SK-N-SH (cell line): ENCODE data around the gene GOLM1.

Experiments
- CHD2 ChIP-seq: fragments of 150-350 bp; IDR thresholded peaks from 2 replicates; pipeline ENCODE4 v1.6.1; 2018; ENCODE audit warnings: low read length; ENCODE audit not compliant: partially characterized antibody
- EZH2phosphoT487 ChIP-seq: fragments of 200-600 bp; sonication (generic); IDR thresholded peaks from 2 replicates; pipeline ENCODE4 v1.6.1; 2017; ENCODE audit warnings: low read depth, mixed run types, mild to moderate bottlenecking, antibody characterized with exemption, moderate library complexity, borderline replicate concordance
- FOXJ3 ChIP-seq: sonication (generic); formaldehyde crosslinking; IDR thresholded peaks from 2 replicates; pipeline ENCODE4 v1.5.1; 2020; ENCODE audit warnings: mild to moderate bottlenecking, missing genetic modification reagents
- POLR2AphosphoS5 ChIP-seq: IDR thresholded peaks from 2 replicates; pipeline ENCODE4 v1.6.1; 2012; ENCODE audit warnings: low read depth, low read length
- RCOR1 ChIP-seq: fragments of 150-350 bp; IDR thresholded peaks from 2 replicates; pipeline ENCODE4 v1.6.1; 2017; ENCODE audit warnings: antibody characterized with exemption, low read length
- RXRA ChIP-seq: IDR thresholded peaks from 2 replicates; pipeline ENCODE4 v1.4.0; 2012; ENCODE audit warnings: low read depth, mild to moderate bottlenecking, borderline replicate concordance
- TEAD4 ChIP-seq: IDR thresholded peaks from 2 replicates; pipeline ENCODE4 v1.4.0; 2012; ENCODE audit warnings: mild to moderate bottlenecking, borderline replicate concordance; ENCODE audit not compliant: insufficient read depth
- TF ChIP-seq, protein P1 (sequence below): fragments of 200-600 bp; sonication (generic); IDR thresholded peaks from 2 replicates; pipeline ENCODE4 v1.6.1; 2017; ENCODE audit warnings: antibody characterized with exemption, mild to moderate bottlenecking, moderate library complexity
- TF ChIP-seq, protein P2 (sequence below): IDR thresholded peaks from 2 replicates; pipeline ENCODE4 v1.4.0; 2012; ENCODE audit warnings: low read depth, borderline replicate concordance

DNA sequence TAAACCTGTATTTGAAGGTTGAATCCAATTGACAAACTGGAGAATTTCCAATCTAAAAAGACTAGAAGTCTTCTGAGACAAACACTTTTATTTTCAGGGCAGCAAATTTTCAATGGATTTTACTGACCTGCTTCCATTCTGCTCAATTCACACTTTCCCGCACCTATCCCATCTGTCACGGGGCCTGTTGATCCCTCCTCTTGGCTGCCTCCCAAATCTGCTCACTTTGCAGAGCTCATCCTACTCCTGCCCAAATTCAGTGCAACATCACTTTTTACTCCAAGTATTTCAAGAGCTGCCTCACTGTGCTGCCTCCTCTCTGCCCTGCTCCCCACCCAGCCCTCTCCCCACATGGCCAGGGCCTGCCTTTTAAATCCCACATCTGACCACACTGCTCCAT lies 35.1 kb downstream of the GOLM1 start:
- TF ChIP-seq POLR2AphosphoS5 (no peak), TEAD4 (no peak), FOXJ3 (CRISPR knock-in tag) (no peak), RXRA (no peak), EZH2phosphoT487 (no peak), CHD2 (no peak), RCOR1 (no peak)
- TF ChIP-seq, protein P1, sequence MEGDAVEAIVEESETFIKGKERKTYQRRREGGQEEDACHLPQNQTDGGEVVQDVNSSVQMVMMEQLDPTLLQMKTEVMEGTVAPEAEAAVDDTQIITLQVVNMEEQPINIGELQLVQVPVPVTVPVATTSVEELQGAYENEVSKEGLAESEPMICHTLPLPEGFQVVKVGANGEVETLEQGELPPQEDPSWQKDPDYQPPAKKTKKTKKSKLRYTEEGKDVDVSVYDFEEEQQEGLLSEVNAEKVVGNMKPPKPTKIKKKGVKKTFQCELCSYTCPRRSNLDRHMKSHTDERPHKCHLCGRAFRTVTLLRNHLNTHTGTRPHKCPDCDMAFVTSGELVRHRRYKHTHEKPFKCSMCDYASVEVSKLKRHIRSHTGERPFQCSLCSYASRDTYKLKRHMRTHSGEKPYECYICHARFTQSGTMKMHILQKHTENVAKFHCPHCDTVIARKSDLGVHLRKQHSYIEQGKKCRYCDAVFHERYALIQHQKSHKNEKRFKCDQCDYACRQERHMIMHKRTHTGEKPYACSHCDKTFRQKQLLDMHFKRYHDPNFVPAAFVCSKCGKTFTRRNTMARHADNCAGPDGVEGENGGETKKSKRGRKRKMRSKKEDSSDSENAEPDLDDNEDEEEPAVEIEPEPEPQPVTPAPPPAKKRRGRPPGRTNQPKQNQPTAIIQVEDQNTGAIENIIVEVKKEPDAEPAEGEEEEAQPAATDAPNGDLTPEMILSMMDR: no peak
- TF ChIP-seq, protein P2, sequence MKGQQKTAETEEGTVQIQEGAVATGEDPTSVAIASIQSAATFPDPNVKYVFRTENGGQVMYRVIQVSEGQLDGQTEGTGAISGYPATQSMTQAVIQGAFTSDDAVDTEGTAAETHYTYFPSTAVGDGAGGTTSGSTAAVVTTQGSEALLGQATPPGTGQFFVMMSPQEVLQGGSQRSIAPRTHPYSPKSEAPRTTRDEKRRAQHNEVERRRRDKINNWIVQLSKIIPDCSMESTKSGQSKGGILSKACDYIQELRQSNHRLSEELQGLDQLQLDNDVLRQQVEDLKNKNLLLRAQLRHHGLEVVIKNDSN: no peak
